HG03342 (cell line): ENCODE data around the gene TSPAN9.

Experiments used
- ATAC-seq: cut with Tn5 transposase; IDR thresholded peaks from one replicate; pipeline ENCODE4 v1.9.1; 2021; ENCODE audit warnings: mild to moderate bottlenecking, moderate library complexity; ENCODE audit not compliant: unreplicated experiment

Gene TSPAN9

GRCh38 chr12:3202096-3202495, 124.9 kb downstream of the TSPAN9 start:
- no peak for ATAC-seq

- ATAC-seq: no peak
Measured at GRCh38 chr12:3202734-3203446, 125.7 kb downstream of the TSPAN9 start.

GRCh38 chr12:3203713-3204112, 126.5 kb downstream of the TSPAN9 start:
- no peak for ATAC-seq

GRCh38 chr12:3204143-3204542, 127.0 kb downstream of the TSPAN9 start:
- ATAC-seq: no peak

- no peak for ATAC-seq
Measured at GRCh38 chr12:3204730-3205531, 127.8 kb downstream of the TSPAN9 start.

- ATAC-seq: no peak
Measured at GRCh38 chr12:3205742-3206519, 128.8 kb downstream of the TSPAN9 start.

- no peak for ATAC-seq
Measured at GRCh38 chr12:3206536-3207072, 129.4 kb downstream of the TSPAN9 start.

GRCh38 chr12:3207175-3207574, 130.0 kb downstream of the TSPAN9 start:
- no peak for ATAC-seq

GRCh38 chr12:3207858-3208257, 130.7 kb downstream of the TSPAN9 start:
- ATAC-seq: no peak

- ATAC-seq: no peak
Measured at GRCh38 chr12:3213188-3213587, 136.0 kb downstream of the TSPAN9 start.

- ATAC-seq: no peak
Measured at GRCh38 chr12:3213768-3214167, 136.6 kb downstream of the TSPAN9 start.

GRCh38 chr12:3214526-3215365, 137.6 kb downstream of the TSPAN9 start:
- no peak for ATAC-seq

GRCh38 chr12:3215410-3215975, 138.3 kb downstream of the TSPAN9 start:
- no peak for ATAC-seq

- no peak for ATAC-seq
Measured at GRCh38 chr12:3216097-3216496, 138.9 kb downstream of the TSPAN9 start.

- ATAC-seq: no peak
Measured at GRCh38 chr12:3216726-3217682, 139.8 kb downstream of the TSPAN9 start.

GRCh38 chr12:3217683-3218079, 140.5 kb downstream of the TSPAN9 start:
- ATAC-seq: no peak

GRCh38 chr12:3218228-3219171, 141.3 kb downstream of the TSPAN9 start:
- ATAC-seq: no peak

GRCh38 chr12:3219233-3219632, 142.1 kb downstream of the TSPAN9 start:
- ATAC-seq: no peak
